ENCODE measurements around the gene ABTB1.

ABTB1 gene

DNA sequence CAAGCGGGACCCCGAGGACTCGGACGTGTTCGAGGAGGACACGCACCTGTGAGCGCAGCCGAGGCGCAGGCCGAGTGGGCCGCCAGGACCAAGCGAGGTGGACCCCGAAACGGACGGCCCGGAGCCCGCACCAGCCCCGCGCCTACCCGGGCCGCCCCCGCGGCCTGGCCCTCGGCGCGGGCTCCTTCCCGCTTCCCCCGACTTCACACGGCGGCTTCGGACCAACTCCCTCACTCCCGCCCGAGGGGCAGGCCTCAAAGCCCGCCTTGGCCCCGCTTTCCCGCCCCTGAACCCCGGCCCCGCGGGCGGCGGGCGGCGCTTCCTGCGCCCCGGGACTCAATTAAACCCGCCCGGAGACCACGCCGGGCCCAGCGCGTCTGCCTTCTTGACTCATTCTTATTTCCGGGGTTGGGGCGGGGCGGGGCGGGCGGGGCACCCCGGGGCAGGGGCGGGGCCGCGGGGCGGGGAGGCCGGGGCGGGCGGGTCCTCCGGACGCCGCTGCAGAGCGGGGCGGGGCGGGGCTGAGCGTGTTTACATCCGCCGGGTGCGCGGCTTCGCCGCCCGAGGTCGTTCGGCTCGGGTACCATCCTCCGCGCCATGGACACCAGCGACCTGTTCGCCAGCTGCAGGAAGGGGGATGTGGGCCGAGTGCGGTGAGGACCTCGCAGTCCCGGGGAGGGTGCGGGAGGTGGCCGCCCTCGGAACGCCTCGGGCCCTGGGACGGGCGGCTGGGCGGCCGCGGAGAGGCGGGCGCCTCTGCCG, at the start of gene ABTB1:
Gene ABTB1, plus strand, starts transcription at position 524 of the 762 bp plus-strand sequence. Its CDS starts 74 bp downstream, at position 598.
- peak; percentile 52 for DNase-seq

DNA sequence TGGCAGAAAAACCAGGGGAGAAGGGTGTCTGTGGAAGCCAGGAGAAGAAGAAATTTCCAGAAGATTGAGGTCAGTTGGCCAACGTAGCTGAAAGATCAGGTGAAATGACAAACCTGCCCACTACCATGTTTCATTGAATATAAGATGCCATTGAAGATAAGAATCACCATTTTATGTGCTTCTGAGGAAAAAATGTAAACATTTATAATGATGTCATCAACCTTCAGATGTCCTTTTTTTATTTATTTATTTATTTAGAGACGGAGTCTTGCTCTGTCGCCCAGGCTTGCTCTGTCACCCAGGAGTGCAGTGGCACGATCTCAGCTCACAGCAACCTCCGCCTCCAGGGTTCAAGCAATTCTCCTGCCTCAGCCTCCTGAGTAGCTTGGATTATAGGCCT, 48.7 kb upstream of the ABTB1 start:
- DNase-seq, result no peak

GRCh38 chr3:127625821-127626220, 46.9 kb upstream of the ABTB1 start:
- no peak for DNase-seq

DNA sequence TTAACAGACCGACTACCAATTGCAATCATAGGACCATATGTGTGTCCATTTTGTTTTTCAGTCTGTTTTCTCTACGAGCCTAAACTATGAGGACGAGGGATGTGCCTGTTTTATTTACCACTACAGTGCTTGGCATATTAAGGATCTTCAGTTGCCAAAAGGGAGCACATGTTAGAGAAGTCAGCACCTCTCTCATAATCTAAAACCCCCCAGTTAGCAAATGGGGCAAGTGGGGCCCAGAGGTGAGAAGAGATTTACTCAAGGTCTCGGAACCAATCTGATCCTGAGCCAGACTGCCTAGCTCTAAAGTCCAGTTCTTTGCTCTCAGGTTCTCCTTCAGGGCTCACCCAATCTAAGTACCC, 44.3 kb upstream of the ABTB1 start:
- no peak for DNase-seq

DNA sequence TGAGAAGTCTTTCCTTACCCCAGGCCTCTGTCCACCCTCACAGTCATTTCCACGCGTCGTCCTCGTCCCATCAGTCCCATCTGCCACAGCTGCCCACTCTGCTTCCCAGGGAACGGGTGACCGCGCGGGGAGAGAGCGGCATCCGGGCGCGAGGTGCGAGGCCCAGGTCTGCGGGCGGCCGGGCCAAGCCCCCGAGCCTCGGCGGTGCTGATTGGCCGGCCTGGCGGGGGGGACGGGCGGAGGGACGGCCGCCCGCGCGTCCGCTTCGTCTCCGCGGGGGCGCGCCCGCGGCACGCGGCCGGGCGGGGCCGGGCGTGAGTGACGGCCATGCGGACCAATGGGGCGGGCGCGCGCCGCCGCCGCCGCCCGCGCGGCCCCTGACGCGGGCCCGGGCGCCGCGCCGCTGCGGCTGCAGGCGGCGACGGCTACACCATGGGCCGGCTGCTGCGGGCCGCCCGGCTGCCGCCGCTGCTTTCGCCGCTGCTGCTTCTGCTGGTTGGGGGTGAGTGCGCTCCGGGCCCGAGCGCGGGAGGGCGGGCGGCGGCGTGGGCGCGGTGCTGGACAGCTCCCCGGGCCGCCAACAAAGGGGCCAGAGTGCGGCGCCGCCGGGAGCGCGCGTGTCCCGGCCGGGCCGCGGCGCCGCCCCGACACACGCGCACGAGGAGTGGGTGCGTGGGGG, 43.8 kb upstream of the ABTB1 start, which contains the start of gene PODXL2:
Gene PODXL2, plus strand, starts transcription at position 398 of the 679 bp plus-strand sequence. Its CDS starts 35 bp downstream, at position 433.
- DNase-seq, result peak; percentile 59

DNA sequence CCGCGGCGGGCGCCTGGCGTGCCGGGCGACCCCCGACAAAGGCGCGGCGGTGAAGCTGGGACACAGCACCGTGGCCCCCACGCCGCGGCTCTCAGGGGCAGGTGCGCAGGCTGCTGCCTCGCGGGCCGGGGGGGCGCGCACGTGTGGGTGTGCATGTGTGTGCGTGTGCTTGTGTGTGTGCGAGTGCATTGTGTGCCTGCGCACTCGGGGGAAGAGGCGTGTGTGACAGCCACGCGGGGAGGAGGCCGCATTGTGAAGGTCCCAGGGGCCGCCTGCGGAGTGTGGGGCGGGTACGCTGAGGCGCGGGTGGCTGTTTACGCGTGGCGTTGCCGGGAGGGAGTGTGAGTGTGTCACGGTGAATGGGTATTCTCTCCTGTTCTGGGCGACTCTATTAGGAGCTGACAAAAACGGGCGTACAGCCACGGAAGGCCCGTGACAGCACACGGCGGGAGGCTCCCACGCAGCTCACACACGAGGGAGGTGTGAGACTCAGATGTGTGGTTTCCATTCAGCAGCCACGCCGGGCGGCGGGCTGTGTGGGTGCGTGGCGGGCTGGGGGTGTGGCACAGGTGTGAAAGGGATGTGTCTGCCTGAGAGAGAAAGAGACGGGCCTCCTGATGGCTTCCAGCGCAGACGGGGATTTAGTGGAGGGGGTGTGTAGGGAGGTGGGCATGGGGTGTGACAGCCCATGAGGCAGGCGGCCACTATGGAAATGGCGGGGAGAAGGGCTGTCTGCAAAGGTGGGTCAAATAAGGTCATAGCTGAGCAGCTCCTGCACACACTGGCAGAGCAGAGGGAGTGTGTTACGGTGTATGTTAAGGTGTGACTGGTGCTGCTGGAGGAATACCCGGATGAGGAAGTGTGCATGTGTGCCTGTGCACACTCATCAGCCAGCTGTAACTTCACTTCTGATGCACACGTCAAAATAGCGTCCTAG, 43.0 kb upstream of the ABTB1 start:
- DNase-seq, result peak; percentile 46

GRCh38 chr3:127630811-127631714, 41.7 kb upstream of the ABTB1 start:
- DNase-seq, result peak; percentile 27

DNA sequence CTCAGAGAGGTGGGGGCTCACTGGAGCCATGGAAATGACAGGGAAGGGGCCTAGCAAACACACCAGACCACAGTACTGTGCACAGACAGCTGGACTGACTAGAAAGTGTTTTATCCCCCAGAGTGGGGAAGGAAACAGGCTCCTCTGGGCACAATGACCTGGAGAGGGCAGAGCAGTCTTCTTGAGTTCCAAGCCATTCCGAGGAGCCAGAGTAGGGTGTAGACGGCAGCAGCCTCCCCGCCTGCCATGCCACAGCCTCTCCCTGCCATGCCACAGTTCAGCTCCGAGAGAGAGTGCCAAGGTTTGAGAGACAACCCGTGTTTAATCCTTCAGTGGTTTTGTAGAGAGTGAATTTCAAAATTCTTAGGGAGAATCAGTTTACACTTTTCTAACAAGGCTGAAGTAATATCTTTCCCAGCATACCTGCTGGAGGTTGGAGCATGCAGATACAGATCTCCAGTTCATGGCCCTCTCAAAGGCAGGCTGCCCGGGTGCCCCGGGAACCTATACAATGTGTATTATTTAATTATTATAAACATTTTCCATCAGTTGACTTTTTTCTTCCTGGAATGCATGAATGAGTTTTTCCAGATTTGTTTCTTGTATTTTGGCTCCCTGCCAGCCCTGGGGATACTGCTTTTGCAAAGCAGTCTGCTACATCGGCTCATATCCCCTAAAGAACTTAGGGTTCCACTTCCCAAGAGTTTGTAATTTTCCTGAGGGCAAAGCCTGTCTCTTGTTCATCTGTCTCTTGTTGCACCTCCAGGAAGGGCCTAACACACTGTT, 40.5 kb upstream of the ABTB1 start:
- DNase-seq, result no peak

DNA sequence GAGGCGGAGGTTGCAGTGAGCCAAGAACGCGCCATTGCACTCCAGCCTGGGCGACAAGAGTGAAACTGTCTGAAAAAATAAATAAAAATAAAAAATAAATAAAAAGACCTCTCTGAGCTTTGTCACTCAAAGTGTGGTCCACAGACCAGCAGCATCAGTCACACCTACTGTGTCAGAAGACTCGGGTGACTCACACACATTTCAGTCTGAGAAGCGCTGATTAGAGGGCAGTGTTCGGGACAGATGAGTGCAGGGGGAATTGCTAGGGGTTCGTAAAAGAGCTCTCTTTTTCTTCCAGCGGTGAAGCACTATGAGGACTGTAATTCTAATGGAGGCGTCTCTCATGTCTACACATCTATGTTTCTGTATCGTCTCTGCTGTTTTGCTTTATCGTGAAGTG, 38.1 kb upstream of the ABTB1 start:
- DNase-seq, result no peak

- DNase-seq, result no peak
These were observed 35.2 kb upstream of the ABTB1 start for GRCh38 chr3:127637546-127637945.

GRCh38 chr3:127637971-127638370, 34.8 kb upstream of the ABTB1 start:
- DNase-seq, result no peak

DNA sequence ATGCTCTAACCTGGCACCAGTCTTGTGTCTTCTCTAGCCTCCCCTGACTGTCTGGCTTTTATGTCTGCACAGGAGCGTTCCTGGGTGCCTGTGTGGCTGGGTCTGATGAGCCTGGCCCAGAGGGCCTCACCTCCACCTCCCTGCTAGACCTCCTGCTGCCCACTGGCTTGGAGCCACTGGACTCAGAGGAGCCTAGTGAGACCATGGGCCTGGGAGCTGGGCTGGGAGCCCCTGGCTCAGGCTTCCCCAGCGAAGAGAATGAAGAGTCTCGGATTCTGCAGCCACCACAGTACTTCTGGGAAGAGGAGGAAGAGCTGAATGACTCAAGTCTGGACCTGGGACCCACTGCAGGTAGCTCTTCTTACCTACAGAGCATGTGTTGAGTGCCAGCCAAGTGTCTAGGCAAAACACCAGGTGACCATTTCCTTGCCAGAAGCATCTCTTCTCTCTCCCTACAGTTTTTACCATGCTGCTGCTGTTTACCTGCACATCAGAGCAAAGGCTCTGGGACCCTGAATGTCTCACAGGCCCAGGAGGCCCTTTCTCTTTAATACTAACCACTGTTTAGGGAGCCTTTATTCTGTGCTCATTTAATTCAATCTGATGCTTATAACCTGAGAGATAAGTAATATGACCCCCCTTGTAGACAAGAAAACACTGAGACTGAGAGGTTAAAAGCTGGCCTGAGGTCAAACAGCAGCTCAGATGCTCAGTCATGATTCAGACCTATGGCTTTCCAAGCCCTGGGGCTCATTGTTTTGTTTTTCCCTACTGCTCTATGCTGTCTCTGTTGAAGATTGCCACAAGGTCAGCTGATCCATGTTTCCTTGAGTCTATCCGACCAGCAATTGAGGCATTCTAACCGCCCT, 33.3 kb upstream of the ABTB1 start:
- no peak for DNase-seq

- DNase-seq, result no peak
These were observed 32.8 kb upstream of the ABTB1 start for GRCh38 chr3:127640042-127640355.

DNA sequence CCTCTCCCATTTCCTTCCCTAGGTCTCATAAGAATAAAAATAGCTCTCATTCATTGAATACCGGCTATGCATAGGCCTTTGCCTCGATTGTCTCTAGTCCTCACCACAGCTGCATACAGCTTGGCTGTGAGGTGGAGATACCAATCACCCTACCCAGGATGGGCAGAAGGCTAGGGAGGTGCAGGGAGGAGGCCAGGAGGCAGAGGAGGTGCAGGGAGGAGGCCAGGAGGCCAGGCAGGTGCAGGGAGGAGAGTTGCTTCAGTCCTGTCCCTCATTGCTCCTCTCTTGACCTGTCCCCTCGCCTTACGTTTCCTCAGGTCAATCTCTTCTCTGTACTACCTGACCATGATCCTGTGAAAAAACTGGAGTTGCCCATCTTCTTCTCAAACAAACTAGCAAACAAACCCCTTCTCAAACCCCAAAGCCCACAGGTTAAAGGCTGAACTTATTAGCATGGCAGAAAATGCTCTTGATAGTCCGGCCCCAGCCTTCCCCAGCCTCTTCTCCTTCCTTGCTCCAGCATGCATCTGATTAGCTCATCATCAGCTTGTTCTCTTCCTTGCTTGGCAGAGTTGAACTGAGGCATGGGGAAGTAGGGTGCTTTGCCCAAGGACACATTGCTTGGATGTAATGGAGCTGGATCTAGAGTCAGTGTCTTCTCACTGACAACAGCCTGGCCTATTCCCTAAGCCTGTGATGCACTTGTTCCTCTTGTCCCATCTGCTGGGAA, 27.9 kb upstream of the ABTB1 start:
- no peak for DNase-seq

GRCh38 chr3:127645371-127646015, 27.3 kb upstream of the ABTB1 start:
- DNase-seq, result no peak

DNA sequence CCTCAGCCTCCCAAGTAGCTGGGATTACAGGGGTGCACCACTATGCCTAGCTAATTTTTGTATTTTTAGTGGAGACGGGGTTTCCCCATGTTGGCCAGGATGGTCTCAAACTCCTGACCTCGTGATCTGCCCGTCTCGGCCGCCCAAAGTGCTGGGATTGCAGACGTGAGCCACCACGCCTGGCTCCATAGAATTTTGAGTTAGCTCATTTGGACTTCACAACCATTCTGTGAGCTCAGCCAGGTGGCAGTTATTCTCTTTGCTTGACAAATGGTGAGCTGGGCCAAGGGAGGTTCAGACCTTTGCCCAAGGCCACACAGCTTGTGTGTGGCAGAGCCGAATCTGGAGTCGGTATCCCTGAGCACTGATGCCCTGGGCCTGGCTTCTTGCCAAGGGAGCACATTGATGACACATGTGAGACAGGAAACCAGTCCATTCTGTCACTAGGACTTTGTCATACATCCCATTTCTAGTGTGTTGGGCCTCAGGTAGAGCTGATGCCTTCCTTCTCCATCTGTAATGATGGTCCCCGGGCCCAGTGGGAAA, 26.2 kb upstream of the ABTB1 start:
- no peak for DNase-seq

DNA sequence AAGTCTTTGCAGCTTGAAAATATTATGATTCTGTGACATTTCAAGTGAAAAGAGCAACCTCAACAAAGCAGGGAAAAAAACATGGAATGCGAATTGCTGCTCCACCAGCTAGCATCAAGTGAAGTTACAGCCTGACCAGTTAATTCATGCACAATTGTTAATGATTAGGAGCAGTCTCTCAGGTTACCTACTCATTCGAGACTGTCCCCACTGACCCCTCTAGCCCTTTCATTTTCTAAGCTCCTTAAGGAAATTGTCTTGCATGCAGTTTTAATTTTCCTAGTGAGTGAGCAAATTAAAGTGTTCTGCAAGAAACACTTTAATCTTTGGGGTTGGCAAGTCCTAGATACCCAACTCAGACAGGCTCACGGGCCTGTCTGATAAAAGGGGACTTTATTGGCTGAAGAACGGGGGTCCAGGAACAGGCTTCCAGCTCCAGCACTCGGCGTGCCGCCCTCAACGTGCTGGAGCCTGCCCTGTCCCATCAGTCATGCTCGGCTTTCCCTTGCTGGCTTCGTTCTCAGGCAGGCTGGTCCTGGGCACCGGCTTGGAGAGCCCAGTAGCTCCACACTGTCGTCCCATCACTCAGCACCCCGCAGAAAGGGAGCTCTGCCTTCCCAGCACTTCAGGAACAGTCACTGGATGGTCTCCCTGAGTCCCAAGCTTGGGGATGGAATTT, 25.4 kb upstream of the ABTB1 start:
- DNase-seq, result no peak

- DNase-seq, result no peak
These were observed 24.9 kb upstream of the ABTB1 start for GRCh38 chr3:127647845-127648204.

Data from NCI-H1092 treated with DMSO at 0.1 percent for 48 hours (cell line).